HCT116 (cell line): ENCODE data around the gene P2RX6. TPM values are rescaled to one million over a fixed set of nuclear protein-coding genes. Genes with fewer than 3 reads are reported as not detected.

Source experiments
- ATAC-seq: fragments of 200-7000 bp; cut with Tn5 transposase; 2 replicates; pipeline ENCODE4 v1.9.1; 2020; ENCODE audit warnings: mild to moderate bottlenecking, moderate library complexity
- BruUV-seq: library from RNA; stranded (reverse); fragments of 400-500 nt; replicated peaks from 2 replicates; lab custom pipeline; 2021; lab: Mats Ljungman, UMichigan
- CTCF ChIA-PET: fragments of 300-600 bp; sonication (Branson Sonifier 250); formaldehyde crosslinking; loops from one replicate; lab custom pipeline; 2021; ENCODE audit warnings: antibody characterized with exemption; lab: Charles Lee
- POLR2A ChIA-PET: fragments of 300-600, 350-600 bp; sonication (Branson Sonifier 250); formaldehyde crosslinking; loops from one replicate; lab custom pipeline; 2021; ENCODE audit warnings: antibody characterized with exemption; lab: Charles Lee
- RAD21 ChIA-PET, 2 experiments: fragments of 300-600 bp; sonication (Branson Sonifier 250); formaldehyde crosslinking; loops; one replicate each; lab custom pipeline; 2023; ENCODE audit warnings: low total read pairs in 2 of 2; ENCODE audit not compliant: uncharacterized antibody in 2 of 2, unreplicated experiment in 2 of 2, low non-redundant PET in 1 of 2; lab: Charles Lee
- DNase-seq: peaks from one replicate; pipeline ENCODE4 v3.0.0-alpha.2; 2010; ENCODE audit warnings: low read depth, low spot score
- H2AFZ ChIP-seq: fragments of 200-600 bp; shearing (Covaris generic), sonication (generic); 2 replicates; pipeline ENCODE4 v1.6.1; 2017; ENCODE audit warnings: low read depth, mixed run types, mixed read lengths, antibody characterized with exemption, low read length; ENCODE audit not compliant: poor library complexity, severe bottlenecking
- H3K27ac ChIP-seq: 2 replicates; pipeline ENCODE4 v1.5.1; 2012; ENCODE audit warnings: low read depth, low read length
- H3K27me3 ChIP-seq: fragments of 200-600 bp; sonication (generic); 2 replicates; pipeline ENCODE4 v1.6.1; 2016; ENCODE audit warnings: mixed run types, low read length, mixed read lengths; ENCODE audit not compliant: insufficient read depth
- H3K36me3 ChIP-seq, 2 experiments: fragments of 200-500 bp in 1 of 2; fragments of 200-600 bp in 1 of 2; sonication (Bioruptor generic) in 1 of 2; sonication (generic) in 1 of 2; 2 replicates each; pipeline versions ENCODE4 v1.5.1 to v1.6.1; 2014 to 2016; ENCODE audit warnings: low read length in 2 of 2, inconsistent platforms in 1 of 2, mixed read lengths in 1 of 2, mixed run types in 1 of 2; ENCODE audit not compliant: insufficient read depth in 2 of 2, control insufficient read depth in 1 of 2
- H3K4me1 ChIP-seq, 2 experiments: fragments of 200-600 bp in 1 of 2; sonication (generic) in 1 of 2; 2 replicates each; pipeline versions ENCODE4 v1.5.1 to v1.6.1; 2012 to 2017; ENCODE audit warnings: low read length in 2 of 2, inconsistent platforms in 1 of 2, mild to moderate bottlenecking in 1 of 2, mixed read lengths in 1 of 2, mixed run types in 1 of 2, moderate library complexity in 1 of 2; ENCODE audit not compliant: insufficient read depth in 2 of 2, control insufficient read depth in 1 of 2
- H3K4me2 ChIP-seq: fragments of 200-600 bp; sonication (generic); 2 replicates; pipeline ENCODE4 v1.6.1; 2017; ENCODE audit warnings: mixed run types, low read length, mixed read lengths
- H3K4me3 ChIP-seq, 2 experiments: fragments of 200-600 bp in 1 of 2; sonication (generic) in 1 of 2; replicated peaks in 1 of 2; 2 replicates each; pipeline ENCODE4 v1.5.1; 2011 to 2016; ENCODE audit warnings: low read length in 2 of 2, control low read depth in 1 of 2, low read depth in 1 of 2, mild to moderate bottlenecking in 1 of 2, mixed read lengths in 1 of 2, mixed run types in 1 of 2
- H3K79me2 ChIP-seq: fragments of 200-600 bp; sonication (generic); 2 replicates; pipeline ENCODE4 v1.6.1; 2017; ENCODE audit warnings: mild to moderate bottlenecking, mixed run types, low read length, moderate library complexity, mixed read lengths; ENCODE audit not compliant: insufficient read depth
- H3K9ac ChIP-seq: fragments of 200-600 bp; sonication (generic); 2 replicates; pipeline ENCODE4 v1.6.1; 2016; ENCODE audit warnings: low read length, mixed read lengths
- H3K9me2 ChIP-seq: fragments of 200-600 bp; sonication (generic), shearing (Covaris generic); 2 replicates; pipeline ENCODE4 v1.6.1; 2017; ENCODE audit warnings: mixed run types, mild to moderate bottlenecking, moderate library complexity; ENCODE audit not compliant: insufficient read depth
- H3K9me3 ChIP-seq, 2 experiments: fragments of 200-500 bp in 1 of 2; fragments of 200-600 bp in 1 of 2; sonication (Bioruptor generic) in 1 of 2; sonication (generic) in 1 of 2; 2 replicates each; pipeline ENCODE4 v1.6.1; 2014 to 2017; ENCODE audit warnings: low read length in 2 of 2, mixed read lengths in 2 of 2, inconsistent platforms in 1 of 2, low read depth in 1 of 2, mild to moderate bottlenecking in 1 of 2, mixed run types in 1 of 2, moderate library complexity in 1 of 2; ENCODE audit not compliant: control insufficient read depth in 1 of 2, insufficient read depth in 1 of 2
- H4K20me1 ChIP-seq: fragments of 200-600 bp; sonication (generic), shearing (Covaris generic); 2 replicates; pipeline ENCODE4 v1.6.1; 2017; ENCODE audit warnings: mixed run types, mild to moderate bottlenecking, moderate library complexity; ENCODE audit not compliant: insufficient read depth
- CBX3 ChIP-seq: IDR thresholded peaks from 2 replicates; pipeline ENCODE4 v1.6.1; 2012; ENCODE audit warnings: low read depth
- CTCF ChIP-seq, 3 experiments: fragments of 200-600 bp in 1 of 3; sonication (generic) in 1 of 3; IDR thresholded peaks in 2 of 3; conservative IDR thresholded peaks in 1 of 3; 2 replicates each; pipeline ENCODE4 v1.5.1; 2012 to 2017; ENCODE audit warnings: low read depth in 2 of 3, low read length in 2 of 3, antibody characterized with exemption in 1 of 3, borderline replicate concordance in 1 of 3, control low read depth in 1 of 3, mild to moderate bottlenecking in 1 of 3, mixed read lengths in 1 of 3, mixed run types in 1 of 3, moderate library complexity in 1 of 3; ENCODE audit not compliant: insufficient read depth in 1 of 3
- EZH2phosphoT487 ChIP-seq: fragments of 200-600 bp; IDR thresholded peaks from 2 replicates; pipeline ENCODE4 v1.6.1; 2018; ENCODE audit warnings: antibody characterized with exemption, borderline replicate concordance
- FOSL1 ChIP-seq: IDR thresholded peaks from 2 replicates; pipeline ENCODE4 v1.6.1; 2012; ENCODE audit warnings: low read depth
- POLR2AphosphoS5 ChIP-seq: IDR thresholded peaks from 2 replicates; pipeline ENCODE4 v1.6.1; 2011; ENCODE audit warnings: mild to moderate bottlenecking, low read depth, low read length, moderate library complexity
- RAD21 ChIP-seq: IDR thresholded peaks from 2 replicates; pipeline ENCODE4 v1.6.1; 2012; ENCODE audit warnings: low read depth, mild to moderate bottlenecking
- SIN3A ChIP-seq: IDR thresholded peaks from 2 replicates; pipeline ENCODE4 v1.6.1; 2012; ENCODE audit warnings: low read depth
- ZNF274 ChIP-seq: fragments of 200-500 bp; sonication (Bioruptor generic); IDR thresholded peaks from 2 replicates; pipeline ENCODE4 v1.6.1; 2014; ENCODE audit warnings: mild to moderate bottlenecking, low read depth, low read length, inconsistent platforms
- intact Hi-C: fragments of 100-400 bp; cut with micrococcal nuclease; formaldehyde crosslinking; loops from 2 replicates; pipeline ENCODE4 v1.10.0; 2022
- total RNA-seq: library from RNA; stranded (reverse); gene quantifications from one replicate; pipeline ENCODE4 v1.2.1, GENCODE V29; 2021; ENCODE audit not compliant: unreplicated experiment
- TF ChIP-seq, protein P1 (sequence below): IDR thresholded peaks from 2 replicates; pipeline ENCODE4 v1.6.1; 2012
- TF ChIP-seq, protein P2 (sequence below): IDR thresholded peaks from 2 replicates; pipeline ENCODE4 v1.6.1; 2012

Gene P2RX6
- total RNA-seq, 1 experiment from 2014 or later, result 0.20 TPM

DNA sequence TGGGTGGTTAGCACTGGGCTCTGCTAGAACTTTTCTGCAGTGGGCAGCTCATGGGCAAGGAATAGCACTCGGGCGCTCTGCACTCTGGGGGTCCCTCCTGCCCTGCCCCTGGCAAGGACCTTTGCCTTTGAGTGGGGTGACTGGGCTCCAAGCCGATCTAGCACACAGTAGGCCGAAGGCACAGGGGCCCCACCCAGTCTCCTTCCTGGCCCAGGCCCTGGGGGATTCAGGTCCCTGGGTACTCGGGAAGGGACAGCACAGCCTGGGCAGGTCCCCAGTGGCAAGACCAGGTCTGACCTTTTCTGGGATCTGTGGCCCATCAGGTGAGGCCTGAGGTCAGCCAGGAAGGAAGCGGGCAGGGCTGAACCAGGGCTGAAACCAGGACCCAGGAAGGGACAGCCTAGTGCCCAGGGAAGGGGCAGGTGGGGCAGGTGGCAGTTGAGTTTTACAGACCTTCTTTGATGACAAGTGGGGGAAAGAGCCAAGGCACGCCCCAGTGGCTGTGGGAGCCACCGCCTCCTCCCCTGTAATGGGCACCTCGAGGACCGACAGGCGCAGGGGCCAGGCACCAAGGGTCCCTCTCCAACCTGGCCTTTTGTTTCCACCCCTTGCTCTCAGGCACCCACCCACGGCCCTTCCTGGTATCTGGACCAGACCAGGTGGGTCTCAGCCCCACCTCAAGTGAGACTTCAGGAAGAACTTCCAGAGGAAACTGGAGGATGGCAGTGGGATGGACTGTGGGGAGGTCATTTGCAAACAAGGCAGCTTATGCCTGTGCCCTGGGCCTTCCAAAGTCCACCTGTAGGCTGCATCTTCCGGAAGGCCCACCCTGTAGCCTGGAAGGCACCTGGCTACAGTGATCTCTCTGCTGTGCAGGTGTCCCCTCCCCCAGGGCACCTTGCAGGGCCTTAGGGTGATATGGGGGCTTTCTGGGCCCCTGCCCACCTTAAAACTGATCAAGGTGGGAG lies 48.8 kb upstream of the P2RX6 start:
- H3K9ac ChIP-seq, result no peak overlapping the region
- intact Hi-C loops, result no loop called here
- RAD21 ChIA-PET, result no interaction called here

More for the DNA sequence above, 48.8 kb upstream of the P2RX6 start:
- peaks cover 0 to 4% of the 10 kb centered on the region in 2 experiments; a peak in 1 of 4 replicates for H3K4me1 ChIP-seq
- H3K27me3 ChIP-seq, result no peaks in the 10 kb centered on the region
- CTCF ChIA-PET, result no interaction called here
- no TSS peak for BruUV-seq
- H3K9me3 ChIP-seq, result no peaks in the 10 kb centered on the region
- no peaks in the 10 kb centered on the region for H3K36me3 ChIP-seq
- TF ChIP-seq EZH2phosphoT487, result no peak
- no peak for TF ChIP-seq FOSL1
- no peak for TF ChIP-seq ZNF274
- TF ChIP-seq, protein P1, sequence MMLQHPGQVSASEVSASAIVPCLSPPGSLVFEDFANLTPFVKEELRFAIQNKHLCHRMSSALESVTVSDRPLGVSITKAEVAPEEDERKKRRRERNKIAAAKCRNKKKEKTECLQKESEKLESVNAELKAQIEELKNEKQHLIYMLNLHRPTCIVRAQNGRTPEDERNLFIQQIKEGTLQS, result no peak
- no peak for TF ChIP-seq CBX3
- TF ChIP-seq CTCF (IDR thresholded peaks at IDR 0.05 in 2 of 3, conservative IDR thresholded peaks at IDR 0.05 in 1 of 3; ENCODE audit: borderline replicate concordance in 1 of 3, insufficient read depth in 1 of 3, low read depth in 2 of 3, low read length in 2 of 3), result no peak
- TF ChIP-seq RAD21, result no peak
- TF ChIP-seq, protein P2, sequence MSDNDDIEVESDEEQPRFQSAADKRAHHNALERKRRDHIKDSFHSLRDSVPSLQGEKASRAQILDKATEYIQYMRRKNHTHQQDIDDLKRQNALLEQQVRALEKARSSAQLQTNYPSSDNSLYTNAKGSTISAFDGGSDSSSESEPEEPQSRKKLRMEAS, result no peak
- TF ChIP-seq POLR2AphosphoS5, result no peak
- no peak for TF ChIP-seq SIN3A
- TF ChIP-seq, all 23 proteins: peak for 0
- Histone ChIP-seq H3K9me2 (no peaks in the 10 kb centered on the region), H3K79me2 (no peaks in the 10 kb centered on the region), H4K20me1 (no peaks in the 10 kb centered on the region), H3K27ac (no peak overlapping the region), H3K4me2 (no peak overlapping the region), H2AFZ (no peak overlapping the region), H3K4me3 (no peak overlapping the region)
- POLR2A ChIA-PET, result no interaction called here
- ATAC-seq (no peak), DNase-seq (no peak)
